ENCODE results near the gene ELL2.
A peak's percentile ranks its signal among the peaks of the same experiment; 100 is the strongest.

ELL2 gene

GRCh38 chr5:95983080-95983479 lies 21.4 kb upstream of the ELL2 start:
- DNase-seq (ENCODE audit: low spot score), result no peak

GRCh38 chr5:95976606-95977005 lies 15.0 kb upstream of the ELL2 start:
- no peak for DNase-seq (ENCODE audit: low spot score)

GRCh38 chr5:95975703-95976102 lies 14.1 kb upstream of the ELL2 start:
- no peak for DNase-seq (ENCODE audit: low spot score)

GRCh38 chr5:95973793-95974325 lies 12.2 kb upstream of the ELL2 start:
- DNase-seq (ENCODE audit: low spot score), result no peak

GRCh38 chr5:95972196-95972595 lies 10.5 kb upstream of the ELL2 start:
- DNase-seq (ENCODE audit: low spot score), result no peak

GRCh38 chr5:95970359-95970704 lies 8.7 kb upstream of the ELL2 start:
- DNase-seq (ENCODE audit: low spot score), result no peak

GRCh38 chr5:95969651-95970358 lies 8.2 kb upstream of the ELL2 start:
- no peak for DNase-seq (ENCODE audit: low spot score)

GRCh38 chr5:95969055-95969454 lies 7.4 kb upstream of the ELL2 start:
- no peak for DNase-seq (ENCODE audit: low spot score)

- no peak for DNase-seq (ENCODE audit: low spot score)
Measured at GRCh38 chr5:95967236-95967635, 5.6 kb upstream of the ELL2 start.

GRCh38 chr5:95966005-95966404 lies 4.4 kb upstream of the ELL2 start:
- no peak for DNase-seq (ENCODE audit: low spot score)

GRCh38 chr5:95963650-95964410 lies 2.2 kb upstream of the ELL2 start:
- DNase-seq (ENCODE audit: low spot score), result no peak

GRCh38 chr5:95962785-95963184 lies 1.1 kb upstream of the ELL2 start:
- no peak for DNase-seq (ENCODE audit: low spot score)

- no peak for DNase-seq (ENCODE audit: low spot score)
Measured at GRCh38 chr5:95962475-95962773, 773 bp upstream of the ELL2 start.

- peak; percentile 83 for DNase-seq (ENCODE audit: low spot score)
Measured at GRCh38 chr5:95960667-95961616, 709 bp downstream of the ELL2 start.

- DNase-seq (ENCODE audit: low spot score), result peak; percentile 70
Measured at GRCh38 chr5:95959888-95960666, 1.6 kb downstream of the ELL2 start.

- DNase-seq (ENCODE audit: low spot score), result no peak
Measured at GRCh38 chr5:95959051-95959887, 2.4 kb downstream of the ELL2 start.

- DNase-seq (ENCODE audit: low spot score), result no peak
Measured at GRCh38 chr5:95958310-95959014, 3.2 kb downstream of the ELL2 start.

- DNase-seq (ENCODE audit: low spot score), result no peak
Measured at GRCh38 chr5:95957561-95958203, 4.0 kb downstream of the ELL2 start.

GRCh38 chr5:95956900-95957293 lies 4.8 kb downstream of the ELL2 start:
- DNase-seq (ENCODE audit: low spot score), result no peak

Data from left forelimb (tissue), 1 donor.